Measurements from ENCODE around the gene TBCA.

- TF ChIP-seq CTCF (IDR thresholded peaks at IDR 0.05) (no peak), POLR2A (IDR thresholded peaks at IDR 0.05) (no peak)
Observed at GRCh38 chr5:77777281-77777892, 1.2 kb upstream of the TBCA start.

All from Peyer's patch (tissue), 4 donors.